Measurements from ENCODE around the gene ADORA3.

- no peak for TF ChIP-seq CTCF (conservative IDR thresholded peaks at IDR 0.05; ENCODE audit: low read length)
- no peak for TF ChIP-seq EZH2phosphoT487 (IDR thresholded peaks at IDR 0.05; ENCODE audit: borderline replicate concordance, low read depth, low read length)
Observed at GRCh38 chr1:111505641-111506119, 2.2 kb upstream of the ADORA3 start.
